ENCODE measurements around the gene SPIN2B.
"Not testable (repeated sequence)": the region's sequence is repeated elsewhere in the genome, so short reads cannot be mapped to it uniquely, and the experiment has no call there.

DNA sequence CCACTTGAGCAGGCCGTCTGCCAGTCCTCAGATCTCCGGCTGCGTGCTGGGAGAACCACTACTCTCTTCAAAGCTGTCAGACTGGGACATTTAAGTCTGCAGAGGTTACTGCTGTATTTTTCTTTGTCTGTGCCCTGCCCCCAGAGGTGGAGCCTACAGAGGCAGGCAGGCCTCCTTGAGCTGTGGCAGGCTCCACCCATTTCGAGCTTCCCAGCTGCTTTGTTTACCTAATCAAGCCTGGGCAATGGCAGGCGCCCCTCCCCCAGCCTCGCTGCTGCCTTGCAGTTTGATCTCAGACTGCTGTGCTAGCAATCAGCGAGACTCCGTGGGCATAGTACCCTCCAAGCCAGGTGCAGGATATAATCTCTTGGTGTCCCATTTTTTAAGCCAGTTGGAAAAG, 30.9 kb upstream of the SPIN2B start:
- not testable (repeated sequence) for TF ChIP-seq CTCF (IDR thresholded peaks at IDR 0.05 in 4 of 5, conservative IDR thresholded peaks at IDR 0.05 in 1 of 5); POLR2A (IDR thresholded peaks at IDR 0.05)

All from gastrocnemius medialis (tissue), 4 donors.